ENCODE data around the gene XIRP1.

Gene XIRP1

GRCh38 chr3:39189150-39189958 lies 3.0 kb downstream of the XIRP1 start:
- no peak for DNase-seq (ENCODE audit: low read depth, low spot score)
- no peak for TF ChIP-seq CTCF (IDR thresholded peaks at IDR 0.05; ENCODE audit: insufficient read depth, low read length, missing control alignments)
- CTCF ChIA-PET, result interaction anchor here (0.8 to 18.2 kb wide), 35 partner anchors 9 to 110 kb away, joined by 3 to 574 read pairs (median 5); no protein-coding TSS in a partner anchor
- H3K4me3 ChIP-seq (ENCODE audit: low read depth, low read length), result no peak overlapping the region
- POLR2A ChIA-PET, result no interaction called here

GRCh38 chr3:39188271-39189149 lies 3.9 kb downstream of the XIRP1 start:
- DNase-seq (ENCODE audit: low read depth, low spot score), result no peak
- ChIA-PET POLR2A (no interaction called here), CTCF (interaction anchor here (1.0 to 18.2 kb wide), 12 partner anchors 9 to 107 kb away, joined by 3 to 574 read pairs (median 8); no protein-coding TSS in a partner anchor)
- no peak overlapping the region for H3K4me3 ChIP-seq (ENCODE audit: low read depth, low read length)
- no peak for TF ChIP-seq CTCF (IDR thresholded peaks at IDR 0.05; ENCODE audit: insufficient read depth, low read length, missing control alignments)

- DNase-seq (ENCODE audit: low read depth, low spot score), result no peak
- POLR2A ChIA-PET, result no interaction called here
- TF ChIP-seq CTCF (IDR thresholded peaks at IDR 0.05; ENCODE audit: insufficient read depth, low read length, missing control alignments), result no peak
- H3K4me3 ChIP-seq (ENCODE audit: low read depth, low read length), result no peak overlapping the region
- CTCF ChIA-PET, result interaction anchor here (1.1 to 18.2 kb wide), 8 partner anchors 9 to 101 kb away, joined by 3 to 574 read pairs (median 7); no protein-coding TSS in a partner anchor
Observed at GRCh38 chr3:39187372-39188155, 4.8 kb downstream of the XIRP1 start.

- DNase-seq (ENCODE audit: low read depth, low spot score), result no peak
- ChIA-PET POLR2A (no interaction called here), CTCF (interaction anchor here (0.7 to 18.2 kb wide), 7 partner anchors 8 to 102 kb away, joined by 3 to 574 read pairs (median 4); no protein-coding TSS in a partner anchor)
- no peak for TF ChIP-seq CTCF (IDR thresholded peaks at IDR 0.05; ENCODE audit: insufficient read depth, low read length, missing control alignments)
- no peak overlapping the region for H3K4me3 ChIP-seq (ENCODE audit: low read depth, low read length)
Observed at GRCh38 chr3:39186692-39187151, 5.7 kb downstream of the XIRP1 start.

GRCh38 chr3:39185959-39186691 lies 6.3 kb downstream of the XIRP1 start:
- CTCF ChIA-PET, result interaction anchor here (0.7 to 18.2 kb wide), 8 partner anchors 7 to 103 kb away, joined by 3 to 574 read pairs (median 5); no protein-coding TSS in a partner anchor

More at GRCh38 chr3:39185959-39186691, 6.3 kb downstream of the XIRP1 start:
- H3K4me3 ChIP-seq (ENCODE audit: low read depth, low read length), result no peak overlapping the region
- no peak for TF ChIP-seq CTCF (IDR thresholded peaks at IDR 0.05; ENCODE audit: insufficient read depth, low read length, missing control alignments)
- DNase-seq (ENCODE audit: low read depth, low spot score), result no peak
- POLR2A ChIA-PET, result no interaction called here

Data from AG04449 (cell line).